ENCODE data around the gene GRIN3A.

GRIN3A gene

GRCh38 chr9:101524371-101524770, 214.1 kb downstream of the GRIN3A start:
- no peak for DNase-seq (ENCODE audit: low read depth in 2 of 2)

All from fibroblast of skin of left biceps (primary cell).